GM20431 (cell line): Measurements from ENCODE around the gene TRAF2.
"Not testable (repeated sequence)": the region's sequence is repeated elsewhere in the genome, so short reads cannot be mapped to it uniquely, and the experiment has no call there.

ENCODE experiments used
- in situ Hi-C: fragments of 300-500 bp; cut with MseI, MboI; formaldehyde crosslinking; loops from one replicate; pipeline ENCODE4 v1.15.0; 2020; ENCODE audit warnings: low sequenced_read_pairs; ENCODE audit not compliant: unreplicated experiment

Gene TRAF2

GRCh38 chr9:136885950-136886578 lies at the start of gene TRAF2:
TSS of gene TRAF2 (plus strand) at chr9:136886516. CDS start at chr9:136898741, 12,225 bp downstream.
- in situ Hi-C loops = no loop called here

- in situ Hi-C loops = no loop called here
These were observed 49.0 kb upstream of the TRAF2 start for GRCh38 chr9:136837146-136837855.

GRCh38 chr9:136837856-136838277 lies 48.4 kb upstream of the TRAF2 start:
- in situ Hi-C loops = not testable (repeated sequence)

GRCh38 chr9:136838314-136839228 lies 47.7 kb upstream of the TRAF2 start:
- in situ Hi-C loops = no loop called here

GRCh38 chr9:136839229-136840139 lies 46.8 kb upstream of the TRAF2 start:
- in situ Hi-C loops = no loop called here

DNA sequence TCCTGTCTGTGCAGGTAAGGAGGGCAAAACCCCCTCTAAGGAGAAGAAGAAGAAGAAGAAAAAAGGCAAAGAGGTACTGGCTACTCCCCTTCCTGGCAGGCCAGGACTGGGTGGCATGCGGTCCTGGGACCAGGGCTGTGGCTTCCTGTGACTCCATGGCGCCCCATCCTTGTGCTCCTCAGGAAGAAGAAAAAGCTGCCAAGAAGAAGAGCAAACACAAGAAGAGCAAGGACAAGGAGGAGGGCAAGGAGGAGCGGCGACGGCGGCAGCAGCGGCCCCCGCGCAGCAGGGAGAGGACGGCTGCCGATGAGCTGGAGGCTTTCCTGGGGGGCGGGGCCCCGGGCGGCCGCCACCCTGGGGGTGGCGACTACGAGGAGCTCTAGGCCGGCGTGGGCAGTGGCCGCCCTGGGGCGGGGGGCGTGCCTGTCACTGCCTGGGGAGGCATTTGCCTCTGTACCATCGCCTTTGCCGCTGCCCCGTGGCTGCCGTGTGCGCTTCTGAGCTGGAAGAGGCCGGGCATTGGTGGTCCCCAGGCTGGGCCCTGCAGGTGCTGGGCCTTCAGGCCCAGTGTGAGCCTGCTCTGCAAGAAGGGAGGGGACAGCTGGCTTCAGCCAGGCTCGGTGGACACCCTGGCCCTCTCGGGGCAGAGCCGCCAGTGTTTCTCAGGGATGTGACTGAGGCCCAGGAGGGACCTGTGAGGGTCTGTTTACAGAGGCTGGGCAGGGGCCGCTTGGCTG lies 46.0 kb upstream of the TRAF2 start:
- in situ Hi-C loops = no loop called here

DNA sequence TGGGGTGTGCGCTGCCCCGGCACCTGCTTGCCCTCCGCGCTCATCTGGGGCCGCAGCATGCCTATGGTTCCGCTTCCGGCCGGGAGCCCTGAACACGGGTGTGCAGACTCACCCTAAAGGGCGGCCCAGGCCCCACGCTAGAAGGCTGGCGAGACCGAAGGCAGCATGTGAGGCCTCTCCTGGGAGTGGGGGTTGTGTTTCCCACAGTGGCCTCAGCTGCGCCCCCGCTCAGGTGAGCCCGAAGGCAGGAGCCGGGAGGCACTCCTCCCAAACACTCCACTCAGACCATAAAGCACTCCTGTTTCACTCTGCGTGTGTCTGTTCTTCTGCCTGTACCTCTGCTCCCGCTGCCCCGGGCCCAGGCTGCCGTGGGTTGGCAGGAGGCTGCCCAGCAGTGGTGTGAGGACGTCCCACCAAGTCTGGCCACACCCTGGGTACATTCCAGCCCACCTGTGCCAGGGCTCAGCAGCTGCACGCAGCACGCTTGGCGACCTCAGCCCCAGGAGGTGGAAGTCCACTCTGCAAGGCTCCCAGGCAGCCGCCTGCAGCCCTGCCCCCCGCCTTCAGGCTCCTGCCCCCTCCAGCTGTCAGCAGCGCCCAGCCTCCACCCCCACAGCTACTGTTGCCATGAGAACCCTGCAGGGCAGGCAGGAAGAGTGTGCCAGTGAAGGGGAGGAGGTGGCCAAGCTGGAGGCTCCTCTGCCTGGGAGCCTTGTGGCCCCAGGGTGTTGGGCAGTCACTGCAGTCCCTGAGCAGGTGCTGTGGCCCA lies 45.3 kb upstream of the TRAF2 start:
- in situ Hi-C loops = no loop called here

DNA sequence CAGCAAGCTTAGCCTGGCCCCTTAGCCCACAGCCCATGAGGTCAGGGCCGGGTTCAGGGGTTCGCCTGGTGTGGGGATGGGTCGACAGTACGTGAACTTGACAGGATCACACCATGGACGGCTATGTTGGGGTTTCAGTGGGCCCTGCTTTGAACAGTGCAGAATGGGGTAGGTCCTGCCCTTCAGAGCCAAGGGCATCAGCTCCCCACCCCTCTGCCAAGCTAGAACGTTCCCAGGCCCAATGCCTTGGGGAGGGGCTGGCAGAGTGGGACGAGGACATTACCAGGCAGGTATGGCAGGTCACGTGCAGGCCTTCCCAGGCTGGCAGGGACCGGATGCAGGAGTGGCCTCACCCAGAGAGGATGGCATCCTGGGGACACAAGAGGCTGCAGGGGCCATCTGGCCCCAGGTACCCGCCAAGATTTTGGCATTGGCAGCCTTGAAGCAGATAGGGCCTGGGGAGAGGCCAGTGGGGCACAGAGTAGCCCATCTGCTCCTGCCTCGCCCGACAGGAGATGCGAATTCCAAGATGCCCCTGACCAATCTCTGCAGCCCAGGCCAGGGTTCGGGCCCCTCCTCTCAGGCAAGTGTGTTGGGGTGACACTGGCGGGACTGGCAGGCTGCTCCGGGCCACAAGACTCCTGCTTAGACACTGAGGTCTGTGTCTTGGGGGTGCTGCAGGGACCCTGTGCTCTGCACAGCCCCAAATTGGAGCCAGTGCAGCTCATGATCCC lies 44.5 kb upstream of the TRAF2 start:
- in situ Hi-C loops = not testable (repeated sequence)

GRCh38 chr9:136842380-136842948 lies 43.9 kb upstream of the TRAF2 start, which contains the start of gene AJM1:
TSS of gene AJM1 (plus strand) at chr9:136842478. CDS start at chr9:136844415, 1,937 bp downstream.
- in situ Hi-C loops = not testable (repeated sequence)

GRCh38 chr9:136843159-136843800 lies 43.0 kb upstream of the TRAF2 start:
- in situ Hi-C loops = not testable (repeated sequence)

- in situ Hi-C loops = not testable (repeated sequence)
These were observed 42.2 kb upstream of the TRAF2 start for GRCh38 chr9:136843801-136844740.

DNA sequence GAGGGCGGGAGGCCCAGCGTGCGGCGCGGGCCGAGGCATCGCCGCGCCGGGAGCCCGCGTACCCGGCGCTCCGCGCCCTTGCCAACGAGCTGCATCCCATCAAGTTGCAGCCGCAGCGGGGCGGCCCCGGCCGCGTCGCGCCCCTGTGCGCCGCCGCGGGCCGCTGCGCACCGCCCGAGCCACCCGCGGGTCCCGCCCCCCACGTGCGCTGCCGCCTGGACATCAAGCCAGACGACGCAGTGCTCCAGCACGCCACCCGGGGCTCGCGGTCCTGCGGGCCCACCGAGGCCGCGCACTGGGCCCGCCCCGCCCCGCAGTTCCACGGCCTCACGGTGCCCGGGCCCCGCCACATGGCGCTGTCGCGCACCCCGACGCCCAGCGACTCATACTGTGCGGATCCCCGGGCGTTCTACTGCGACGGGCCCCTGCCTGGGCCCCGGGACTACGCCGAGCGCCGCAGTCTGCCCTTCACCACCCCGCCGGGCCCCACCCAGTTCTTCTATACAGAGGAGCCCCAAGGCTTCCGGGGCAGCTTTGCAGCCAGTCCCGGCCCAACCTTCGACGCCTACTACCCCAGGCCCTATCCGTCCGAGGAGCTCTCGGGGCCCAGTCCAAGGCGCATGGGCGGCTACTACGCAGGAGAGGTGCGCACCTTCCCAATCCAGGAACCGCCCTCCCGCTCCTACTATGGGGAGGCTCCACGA lies 41.4 kb upstream of the TRAF2 start:
- in situ Hi-C loops = no loop called here

DNA sequence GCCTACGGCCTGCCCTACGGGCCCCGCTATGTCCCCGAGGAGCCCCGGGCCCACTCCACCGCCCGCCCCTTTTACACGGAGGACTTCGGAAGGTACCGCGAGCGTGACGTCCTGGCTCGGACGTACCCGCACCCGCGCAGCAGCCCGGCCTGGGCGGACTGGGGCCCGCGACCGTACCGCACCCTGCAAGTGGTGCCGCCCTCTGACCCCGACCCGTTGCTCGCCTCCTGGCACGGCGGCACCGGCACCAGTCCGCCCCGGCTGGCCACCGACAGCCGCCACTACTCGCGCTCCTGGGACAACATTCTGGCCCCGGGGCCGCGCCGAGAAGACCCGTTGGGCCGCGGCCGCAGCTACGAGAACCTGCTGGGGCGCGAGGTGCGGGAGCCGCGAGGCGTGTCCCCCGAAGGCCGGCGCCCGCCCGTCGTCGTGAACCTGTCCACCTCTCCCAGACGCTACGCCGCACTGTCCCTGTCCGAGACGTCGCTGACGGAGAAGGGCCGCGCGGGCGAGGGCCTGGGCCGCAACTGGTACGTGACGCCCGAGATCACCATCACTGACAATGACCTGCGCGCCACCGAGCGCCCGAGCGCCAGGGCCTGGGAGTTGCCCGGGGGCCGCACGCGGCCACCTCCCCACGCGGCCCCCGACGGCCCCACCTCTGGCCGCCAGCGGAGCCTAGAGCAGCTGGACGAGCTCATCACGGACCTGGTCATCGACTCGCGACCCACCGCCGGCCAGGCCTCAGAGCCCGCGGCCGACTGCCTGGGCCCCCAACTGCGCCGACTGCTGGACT lies 40.7 kb upstream of the TRAF2 start:
- in situ Hi-C loops = no loop called here

DNA sequence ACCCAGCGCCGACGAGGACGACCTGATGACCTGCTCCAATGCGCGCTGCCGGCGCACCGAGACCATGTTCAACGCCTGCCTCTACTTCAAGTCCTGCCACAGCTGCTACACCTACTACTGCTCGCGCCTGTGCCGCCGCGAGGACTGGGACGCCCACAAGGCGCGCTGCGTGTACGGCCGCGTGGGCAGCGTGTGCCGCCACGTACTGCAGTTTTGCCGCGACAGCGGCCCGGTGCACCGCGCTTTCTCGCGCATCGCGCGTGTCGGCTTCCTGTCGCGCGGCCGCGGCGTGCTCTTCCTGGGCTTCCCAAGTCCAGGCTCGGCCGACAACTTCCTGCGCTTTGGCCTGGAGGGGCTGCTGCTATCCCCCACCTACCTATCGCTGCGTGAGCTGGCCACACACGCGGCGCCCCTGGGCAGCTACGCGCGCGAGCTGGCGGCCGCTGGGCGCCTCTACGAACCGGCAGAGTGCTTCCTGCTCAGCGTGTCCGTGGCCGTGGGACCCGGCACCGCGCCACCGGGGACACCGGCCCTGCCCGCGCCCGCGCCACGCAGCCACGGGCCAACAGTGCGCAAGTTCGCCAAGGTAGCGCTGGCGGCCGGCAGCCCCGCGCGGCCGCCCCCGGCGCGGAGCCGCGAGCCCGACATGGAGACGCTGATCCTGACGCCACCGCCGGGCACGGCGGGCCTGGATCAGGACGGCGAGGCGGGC lies 39.8 kb upstream of the TRAF2 start:
- in situ Hi-C loops = no loop called here
